ENCODE results near the gene C1orf74.

C1orf74 gene

GRCh38 chr1:209733409-209734192 is 50.8 kb downstream of the C1orf74 start:
- Histone ChIP-seq H3K36me3 (ENCODE audit: control insufficient read depth in 1 of 2, insufficient read depth in 2 of 2, low read length in 2 of 2) (no peaks in the 10 kb centered on the region), H3K27ac (ENCODE audit: low read depth, low read length) (no peak overlapping the region), H3K4me1 (ENCODE audit: control insufficient read depth in 1 of 2, insufficient read depth in 2 of 2, low read length in 2 of 2) (no peaks in the 10 kb centered on the region), H3K9ac (ENCODE audit: low read depth in 1 of 2, low read length in 2 of 2) (no peak overlapping the region), H3K9me3 (ENCODE audit: control insufficient read depth in 1 of 2, low read length in 2 of 2) (no peaks in the 10 kb centered on the region), H3K4me3 (ENCODE audit: low read depth in 1 of 2, low read length in 2 of 2) (no peak overlapping the region), H3K27me3 (ENCODE audit: control insufficient read depth in 1 of 2, insufficient read depth in 2 of 2, low read length in 2 of 2) (no peaks in the 10 kb centered on the region)

GRCh38 chr1:209732725-209733124 is 51.6 kb downstream of the C1orf74 start:
- Histone ChIP-seq H3K4me1 (ENCODE audit: control insufficient read depth in 1 of 2, insufficient read depth in 2 of 2, low read length in 2 of 2) (no peaks in the 10 kb centered on the region), H3K9ac (ENCODE audit: low read depth in 1 of 2, low read length in 2 of 2) (no peak overlapping the region), H3K9me3 (ENCODE audit: control insufficient read depth in 1 of 2, low read length in 2 of 2) (no peaks in the 10 kb centered on the region), H3K27me3 (ENCODE audit: control insufficient read depth in 1 of 2, insufficient read depth in 2 of 2, low read length in 2 of 2) (no peaks in the 10 kb centered on the region), H3K36me3 (ENCODE audit: control insufficient read depth in 1 of 2, insufficient read depth in 2 of 2, low read length in 2 of 2) (no peaks in the 10 kb centered on the region), H3K27ac (ENCODE audit: low read depth, low read length) (no peak overlapping the region), H3K4me3 (ENCODE audit: low read depth in 1 of 2, low read length in 2 of 2) (no peak overlapping the region)

- H3K27ac ChIP-seq (ENCODE audit: low read depth, low read length) = no peak overlapping the region
- no peaks in the 10 kb centered on the region for H3K4me1 ChIP-seq (ENCODE audit: control insufficient read depth in 1 of 2, insufficient read depth in 2 of 2, low read length in 2 of 2)
- H3K9ac ChIP-seq (ENCODE audit: low read depth in 1 of 2, low read length in 2 of 2) = no peak overlapping the region
- no peaks in the 10 kb centered on the region for H3K9me3 ChIP-seq (ENCODE audit: control insufficient read depth in 1 of 2, low read length in 2 of 2)
- no peaks in the 10 kb centered on the region for H3K27me3 ChIP-seq (ENCODE audit: control insufficient read depth in 1 of 2, insufficient read depth in 2 of 2, low read length in 2 of 2)
- no peak overlapping the region for H3K4me3 ChIP-seq (ENCODE audit: low read depth in 1 of 2, low read length in 2 of 2)
- H3K36me3 ChIP-seq (ENCODE audit: control insufficient read depth in 1 of 2, insufficient read depth in 2 of 2, low read length in 2 of 2) = no peaks in the 10 kb centered on the region
These were observed 54.9 kb downstream of the C1orf74 start for GRCh38 chr1:209729436-209729835.
